Stimulated activated CD4-positive, alpha-beta T cell treated with anti-CD3 and anti-CD28 coated beads, TNF-alpha, amount 100 ng/mL, for 1 hour (primary cell): ENCODE results near the gene KPNA1.
"Not testable (repeated sequence)": the region's sequence is repeated elsewhere in the genome, so short reads cannot be mapped to it uniquely, and the experiment has no call there.

Experiments used
- DNase-seq, 3 donors: peaks; one replicate each; pipeline ENCODE4 v3.0.0-alpha.2; 2020; ENCODE audit warnings: low read depth in 3 of 3, low spot score in 1 of 3

KPNA1 gene

DNA sequence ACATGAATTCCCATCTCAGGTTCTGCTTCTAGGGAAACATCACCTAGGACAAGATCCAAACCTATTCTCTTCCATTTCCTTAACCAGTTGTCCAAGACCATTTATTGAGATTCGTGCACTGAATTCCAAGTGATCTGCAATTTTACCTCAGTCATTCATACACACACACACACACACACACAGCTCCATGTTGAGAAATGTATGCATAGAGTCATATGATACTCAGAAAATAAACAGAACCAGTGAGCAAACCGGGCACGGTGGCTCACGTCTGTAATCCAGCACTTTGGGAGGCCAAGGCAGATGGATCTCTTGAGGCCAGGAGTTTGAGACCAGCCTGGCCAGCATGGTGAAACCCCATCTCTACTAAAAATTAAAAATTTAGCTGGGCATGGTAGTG lies 6.1 kb upstream of the KPNA1 start:
- DNase-seq: no peak

DNA sequence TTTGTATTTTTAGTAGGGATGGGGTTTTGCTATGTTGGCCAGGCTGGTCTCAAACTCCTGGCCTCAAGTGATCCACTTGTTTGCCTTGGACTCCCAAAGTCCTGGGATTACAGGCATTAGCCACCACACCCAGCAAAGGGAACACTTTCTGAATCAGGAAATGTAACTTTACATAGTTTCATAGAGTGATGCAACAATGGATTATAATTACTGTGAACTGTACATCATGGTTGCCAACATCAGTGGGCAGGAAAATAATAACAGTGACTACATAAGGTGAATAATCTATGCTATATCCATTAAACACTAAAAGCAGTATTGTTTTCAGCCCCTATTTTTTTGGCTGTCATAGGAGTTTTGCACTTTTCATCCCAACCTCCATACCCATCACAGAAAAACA lies 5.0 kb upstream of the KPNA1 start:
- DNase-seq: no peak

GRCh38 chr3:122516846-122517360 lies 2.2 kb upstream of the KPNA1 start:
- no peak for DNase-seq

DNA sequence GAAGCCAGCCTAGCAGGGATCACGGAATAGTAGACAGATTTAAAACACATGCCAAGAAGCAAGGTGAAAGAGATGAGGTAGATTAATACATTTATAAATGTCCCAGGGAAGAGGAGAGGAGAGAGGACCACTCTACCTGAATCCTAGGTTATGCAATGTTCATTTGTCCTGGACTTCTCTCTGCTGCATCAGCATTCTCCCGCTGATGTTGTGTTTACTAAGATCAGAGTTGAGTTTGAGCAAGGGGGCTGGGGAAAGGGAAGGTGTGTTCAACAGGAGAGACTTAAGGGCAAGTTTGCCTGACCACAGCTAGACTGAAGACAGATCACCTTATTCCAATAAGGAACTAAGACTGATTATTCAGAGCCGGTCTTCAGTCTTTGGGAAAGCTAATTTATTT lies 1.1 kb upstream of the KPNA1 start:
- DNase-seq: no peak

- no peak for DNase-seq
Measured at GRCh38 chr3:122515020-122515468, 305 bp upstream of the KPNA1 start.

DNA sequence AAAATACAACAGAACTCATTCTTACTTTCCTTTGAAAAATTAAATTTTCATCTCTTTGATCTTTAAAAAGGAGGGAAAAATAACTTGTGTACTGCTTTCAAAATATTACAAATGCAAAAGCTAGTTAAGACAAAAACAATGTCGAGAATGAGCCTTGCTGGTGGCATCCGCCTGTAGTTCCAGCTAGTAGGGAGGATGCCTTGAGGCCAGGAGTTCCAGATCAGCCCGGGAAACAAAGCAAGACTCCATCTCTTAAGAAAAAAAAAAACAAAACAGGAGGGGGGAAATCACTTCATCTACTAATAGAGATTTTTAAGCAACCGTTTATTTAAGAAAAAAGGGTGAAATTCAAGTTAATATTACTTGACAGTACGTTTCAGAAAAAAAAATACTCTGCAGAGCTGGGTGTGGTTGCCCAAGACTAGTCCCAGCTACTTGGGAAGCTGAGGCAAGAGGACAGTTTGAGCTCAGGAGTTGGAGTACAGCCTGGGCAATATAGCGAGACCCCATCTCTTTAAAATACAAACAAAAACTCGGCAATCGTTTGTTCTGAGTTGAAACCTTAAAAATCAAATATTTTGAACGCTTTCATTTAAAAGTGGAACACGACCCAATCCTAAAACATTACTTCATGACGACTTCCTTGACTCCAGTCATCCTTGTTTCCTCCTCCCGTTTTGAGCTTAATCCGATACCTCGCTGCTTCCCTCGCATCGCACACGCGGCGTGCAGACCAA lies 1.2 kb downstream of the KPNA1 start:
- no peak for DNase-seq

DNA sequence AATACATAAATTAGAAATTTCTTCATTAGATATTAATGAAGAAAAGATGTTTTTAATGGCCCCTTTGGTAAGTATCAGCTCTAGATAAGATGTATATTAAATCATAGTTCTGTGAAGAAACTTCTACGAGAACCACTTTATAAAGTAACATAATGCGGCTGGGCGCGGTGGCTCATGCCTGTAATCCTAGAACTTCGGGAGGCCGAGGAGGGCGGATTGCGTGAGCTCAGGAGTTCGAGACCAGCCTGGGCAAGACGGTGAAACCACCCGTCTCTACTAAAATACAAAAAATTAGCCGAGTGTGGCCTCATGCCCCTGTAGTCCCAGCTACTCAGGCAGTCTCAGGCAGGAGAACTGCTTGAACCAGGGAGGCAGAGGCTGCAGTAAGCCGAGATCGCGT lies 2.5 kb downstream of the KPNA1 start:
- DNase-seq: no peak

DNA sequence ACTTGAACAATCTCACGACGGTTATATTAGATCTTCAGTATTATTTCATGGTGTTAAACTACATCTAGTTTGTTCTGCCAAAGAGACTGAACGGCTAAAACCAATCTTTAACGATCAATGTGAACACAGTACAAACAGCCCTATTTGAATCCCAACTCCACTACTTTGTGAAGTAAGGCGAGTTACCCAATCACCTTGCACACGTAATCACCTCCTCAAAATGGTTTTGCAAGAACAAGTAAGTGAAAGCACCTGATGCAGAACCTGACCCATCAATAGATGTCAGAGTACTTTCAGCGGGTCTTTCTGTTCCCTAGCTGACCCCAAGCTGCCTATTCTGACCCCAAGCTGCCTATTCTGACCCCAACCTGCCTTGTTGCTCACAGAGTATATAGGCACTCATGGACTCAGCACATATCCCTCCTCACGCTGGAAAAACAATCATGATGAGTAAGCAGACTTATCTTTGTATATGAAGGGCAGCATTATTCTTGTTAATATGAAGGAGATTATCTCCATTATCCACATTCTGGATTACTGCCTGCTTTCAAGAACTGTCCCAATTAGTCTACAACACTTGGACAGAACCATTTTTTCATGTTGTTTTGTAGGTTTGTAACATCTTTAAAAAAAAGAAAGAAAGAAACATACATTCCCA lies 3.7 kb downstream of the KPNA1 start:
- DNase-seq: no peak

DNA sequence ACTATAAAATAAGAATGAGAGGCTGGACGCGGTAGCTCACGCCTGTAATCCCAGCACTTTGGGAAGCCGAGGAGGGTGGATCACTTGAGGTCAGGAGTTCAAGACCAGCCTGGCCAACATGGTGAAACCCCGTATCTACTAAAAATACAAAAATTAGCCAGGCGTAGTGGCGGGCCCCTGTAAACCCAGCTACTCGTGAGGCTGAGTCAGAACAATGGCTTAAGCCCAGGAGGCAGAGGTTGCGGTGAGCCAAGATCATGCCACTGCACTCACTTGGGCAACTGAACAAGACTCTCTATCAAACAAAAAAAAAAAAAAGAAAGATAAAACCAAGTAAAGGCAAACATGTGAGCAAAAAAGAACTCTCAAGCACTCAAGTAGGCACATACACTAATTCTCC lies 5.8 kb downstream of the KPNA1 start:
- not testable (repeated sequence) for DNase-seq

- no peak for DNase-seq
Measured at GRCh38 chr3:122508135-122508914, 6.4 kb downstream of the KPNA1 start.

GRCh38 chr3:122506450-122506849 lies 8.3 kb downstream of the KPNA1 start:
- DNase-seq: no peak

- DNase-seq: no peak
Measured at GRCh38 chr3:122505676-122506075, 9.1 kb downstream of the KPNA1 start.

DNA sequence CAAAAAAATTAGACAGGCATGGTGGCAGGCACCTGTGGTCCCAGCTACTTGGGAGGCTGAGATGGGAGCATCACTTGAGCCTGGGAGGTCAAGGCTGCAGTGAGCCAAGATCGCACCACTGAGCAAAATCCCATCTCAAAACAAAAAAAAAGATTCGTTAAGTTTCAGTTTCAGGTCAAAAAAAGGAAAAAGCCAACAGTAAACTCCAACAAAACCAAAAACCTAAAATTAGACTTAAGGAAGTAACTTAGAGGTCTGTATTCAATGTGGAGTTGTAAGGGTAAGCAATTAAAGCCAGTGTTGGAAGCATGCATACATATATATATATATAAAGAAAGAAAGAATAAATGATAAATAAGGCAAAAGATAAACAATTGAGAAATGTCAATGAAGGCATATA lies 11.8 kb downstream of the KPNA1 start:
- no peak for DNase-seq

DNA sequence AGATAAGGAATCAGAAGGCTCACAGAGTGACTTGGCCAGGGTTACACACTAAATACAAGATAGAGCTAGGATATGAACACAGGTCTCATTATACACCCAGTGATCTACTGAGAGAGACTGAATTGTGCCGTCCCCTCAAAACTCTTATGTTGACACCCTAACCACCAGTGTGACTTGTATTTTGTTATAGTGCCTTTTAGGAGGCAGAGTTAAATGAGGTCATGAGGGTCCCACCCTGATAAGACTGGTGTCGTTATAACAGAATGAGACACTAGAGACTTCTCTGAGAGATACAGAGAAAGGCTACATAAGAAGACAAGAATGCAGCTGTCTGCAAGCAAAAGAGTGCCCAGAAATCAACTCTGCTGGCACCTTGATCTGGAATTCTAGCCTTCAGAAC lies 12.6 kb downstream of the KPNA1 start:
- no peak for DNase-seq

DNA sequence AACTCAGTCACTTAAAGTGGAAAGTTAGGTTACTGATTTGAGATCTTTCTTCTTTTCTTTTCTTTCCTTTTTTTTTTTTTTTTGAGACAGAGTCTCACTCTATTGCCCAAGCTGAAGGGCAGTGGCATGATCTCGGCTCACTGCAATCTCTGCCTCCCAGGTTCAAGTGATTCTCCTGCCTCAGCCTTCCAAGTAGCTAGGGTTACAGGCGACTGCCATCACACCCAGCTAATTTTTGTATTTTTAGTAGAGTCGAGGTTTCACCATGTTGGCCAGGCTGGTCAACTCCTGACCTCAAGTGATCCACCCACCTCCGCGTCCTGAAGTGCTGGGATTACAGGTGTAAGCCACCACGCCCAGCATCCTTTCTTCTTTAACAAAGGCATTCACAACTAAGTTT lies 13.8 kb downstream of the KPNA1 start:
- DNase-seq: not testable (repeated sequence)

DNA sequence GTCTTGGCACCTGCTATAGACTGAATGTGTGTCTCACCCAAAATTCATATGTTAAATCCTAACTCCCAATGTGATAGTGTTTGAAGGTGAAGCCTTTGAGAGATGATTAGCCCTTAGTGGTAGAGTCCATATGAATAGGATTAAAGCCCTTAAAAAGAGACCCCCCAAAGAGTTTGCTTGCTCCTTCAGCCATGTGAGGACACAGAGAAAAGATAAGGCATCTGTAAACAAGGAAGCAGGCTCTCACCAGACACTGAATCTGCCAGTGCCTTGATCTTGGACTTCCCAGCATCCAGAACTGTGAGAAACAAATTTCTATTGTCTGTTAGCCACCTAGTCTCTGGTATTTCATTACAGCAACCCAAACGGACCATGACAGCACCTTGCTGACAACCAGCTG lies 16.6 kb downstream of the KPNA1 start:
- DNase-seq: no peak

DNA sequence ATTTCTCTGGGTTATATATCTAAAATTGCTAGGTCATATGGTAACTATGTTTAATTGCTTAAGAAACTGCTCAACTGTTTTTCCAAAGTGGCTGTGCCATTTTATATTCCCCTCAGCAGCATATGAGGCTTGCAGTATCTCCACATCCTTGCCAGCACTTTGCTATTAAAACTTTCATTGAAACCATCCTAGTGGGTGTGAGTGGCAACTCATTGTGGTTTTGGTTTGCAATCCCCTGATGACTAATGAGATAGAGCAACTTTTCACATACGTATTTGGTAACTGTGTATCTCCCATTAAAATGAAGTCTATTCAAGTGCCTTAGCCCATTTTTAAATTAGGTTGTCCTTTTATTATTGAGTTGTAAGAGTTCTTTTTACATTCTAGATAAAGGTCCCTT lies 17.3 kb downstream of the KPNA1 start:
- peak in 1 of 3 donors; percentile 1 for DNase-seq

- DNase-seq: no peak
Measured at GRCh38 chr3:122496508-122496907, 18.2 kb downstream of the KPNA1 start.

DNA sequence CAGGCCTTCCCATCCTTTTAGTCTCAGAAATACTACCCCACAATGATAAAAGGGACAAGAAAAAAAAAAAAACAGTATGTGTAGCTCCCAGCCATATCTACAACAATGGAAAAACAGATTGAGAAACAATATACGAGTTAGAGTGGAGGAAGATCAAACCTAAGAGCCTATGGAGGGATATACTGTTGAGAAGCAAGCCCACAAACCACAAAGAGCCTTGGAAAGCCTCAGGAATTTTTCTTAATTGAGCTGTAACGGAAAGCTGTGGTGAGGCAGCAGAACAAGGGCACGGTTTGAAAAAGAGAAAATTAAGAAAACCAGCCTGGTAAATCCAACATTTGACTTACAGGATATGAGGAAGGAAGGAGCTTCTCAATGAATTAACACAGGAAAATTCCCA lies 21.4 kb downstream of the KPNA1 start:
- no peak for DNase-seq

GRCh38 chr3:122488262-122488973 lies 26.3 kb downstream of the KPNA1 start:
- DNase-seq: no peak

- DNase-seq: no peak
Measured at GRCh38 chr3:122484985-122485384, 29.8 kb downstream of the KPNA1 start.
